ENCODE measurements around the gene ZNF592.

GRCh38 chr15:84813931-84814330, 65.5 kb downstream of the ZNF592 start:
- TF ChIP-seq BHLHE40 (IDR thresholded peaks at IDR 0.05; ENCODE audit: borderline replicate concordance) (no peak), CTBP1 (IDR thresholded peaks at IDR 0.05; ENCODE audit: borderline replicate concordance) (no peak), NFRKB (IDR thresholded peaks at IDR 0.05) (no peak)
